Measurements from ENCODE around the gene INPP5F. TPM values are rescaled to one million over a fixed set of nuclear protein-coding genes. Genes with fewer than 3 reads are reported as not detected.

INPP5F gene
- total RNA-seq, 2 donors from 2014 or later = 17.1 to 23.7 TPM

- TF ChIP-seq CTCF (IDR thresholded peaks at IDR 0.05) = no peak
- peak overlapping the region; percentile 83 for H3K4me3 ChIP-seq
Measured at GRCh38 chr10:119724593-119725516, 995 bp upstream of the INPP5F start.

GRCh38 chr10:119725517-119725827, 378 bp upstream of the INPP5F start:
- H3K4me1 ChIP-seq (ENCODE audit: control insufficient read depth in 1 of 2, low read depth in 2 of 2) = peaks cover 14 to 25% of the 10 kb centered on the region in 2 donors

More at GRCh38 chr10:119724593-119725516, 995 bp upstream of the INPP5F start:
- Histone ChIP-seq H3K27me3 (replicated peaks; ENCODE audit: insufficient read depth) (no peaks in the 10 kb centered on the region), H3K9me3 (no peaks in the 10 kb centered on the region), H3K27ac (peak overlapping the region; percentile 73 to 93), H3K36me3 (no peaks in the 10 kb centered on the region), H3K4me1 (ENCODE audit: control insufficient read depth in 1 of 2, low read depth in 2 of 2) (peaks cover 14 to 25% of the 10 kb centered on the region in 2 donors)
- DNase-seq (ENCODE audit: low spot score) = no peak
- no peak for ATAC-seq (ENCODE audit: insufficient number of reproducible peaks, low FRiP score, low read depth)

GRCh38 chr10:119726676-119727261, 919 bp downstream of the INPP5F start:
- peaks cover 14 to 25% of the 10 kb centered on the region in 2 donors for H3K4me1 ChIP-seq (ENCODE audit: control insufficient read depth in 1 of 2, low read depth in 2 of 2)
- H3K4me3 ChIP-seq = peak overlapping the region; percentile 83
- TF ChIP-seq CTCF (IDR thresholded peaks at IDR 0.05) = no peak
- H3K27ac ChIP-seq = peak overlapping the region; percentile 84 to 93
- no peaks in the 10 kb centered on the region for H3K27me3 ChIP-seq (replicated peaks; ENCODE audit: insufficient read depth)
- no peaks in the 10 kb centered on the region for H3K36me3 ChIP-seq
- H3K9me3 ChIP-seq = no peaks in the 10 kb centered on the region
- DNase-seq (ENCODE audit: low spot score) (no peak), ATAC-seq (ENCODE audit: insufficient number of reproducible peaks, low FRiP score, low read depth) (no peak)

More at GRCh38 chr10:119725517-119725827, 378 bp upstream of the INPP5F start:
- H3K27ac ChIP-seq = peak overlapping the region; percentile 73 to 93
- no peaks in the 10 kb centered on the region for H3K27me3 ChIP-seq (replicated peaks; ENCODE audit: insufficient read depth)
- no peaks in the 10 kb centered on the region for H3K9me3 ChIP-seq
- no peak for TF ChIP-seq CTCF (IDR thresholded peaks at IDR 0.05)
- peak overlapping the region; percentile 83 for H3K4me3 ChIP-seq
- ATAC-seq (ENCODE audit: insufficient number of reproducible peaks, low FRiP score, low read depth) (no peak), DNase-seq (ENCODE audit: low spot score) (no peak)
- no peaks in the 10 kb centered on the region for H3K36me3 ChIP-seq

- Histone ChIP-seq H3K9me3 (no peaks in the 10 kb centered on the region), H3K27me3 (replicated peaks; ENCODE audit: insufficient read depth) (no peaks in the 10 kb centered on the region), H3K4me3 (no peak overlapping the region), H3K4me1 (ENCODE audit: control insufficient read depth in 1 of 2, low read depth in 2 of 2) (peaks cover 14 to 25% of the 10 kb centered on the region in 2 donors), H3K36me3 (no peaks in the 10 kb centered on the region), H3K27ac (peak overlapping the region in 1 of 2 donors; percentile 93)
- no peak for TF ChIP-seq CTCF (IDR thresholded peaks at IDR 0.05)
- DNase-seq (ENCODE audit: low spot score) (no peak), ATAC-seq (ENCODE audit: insufficient number of reproducible peaks, low FRiP score, low read depth) (no peak)
Measured at GRCh38 chr10:119728172-119728800, 2.4 kb downstream of the INPP5F start.

Data from thoracic aorta (tissue), 2 donors.